HG03095 (cell line): ENCODE data around the gene RELB.

Experiments
- ATAC-seq: cut with Tn5 transposase; IDR thresholded peaks from one replicate; pipeline ENCODE4 v1.9.1; 2021; ENCODE audit warnings: moderate library complexity; ENCODE audit not compliant: unreplicated experiment

RELB gene

DNA sequence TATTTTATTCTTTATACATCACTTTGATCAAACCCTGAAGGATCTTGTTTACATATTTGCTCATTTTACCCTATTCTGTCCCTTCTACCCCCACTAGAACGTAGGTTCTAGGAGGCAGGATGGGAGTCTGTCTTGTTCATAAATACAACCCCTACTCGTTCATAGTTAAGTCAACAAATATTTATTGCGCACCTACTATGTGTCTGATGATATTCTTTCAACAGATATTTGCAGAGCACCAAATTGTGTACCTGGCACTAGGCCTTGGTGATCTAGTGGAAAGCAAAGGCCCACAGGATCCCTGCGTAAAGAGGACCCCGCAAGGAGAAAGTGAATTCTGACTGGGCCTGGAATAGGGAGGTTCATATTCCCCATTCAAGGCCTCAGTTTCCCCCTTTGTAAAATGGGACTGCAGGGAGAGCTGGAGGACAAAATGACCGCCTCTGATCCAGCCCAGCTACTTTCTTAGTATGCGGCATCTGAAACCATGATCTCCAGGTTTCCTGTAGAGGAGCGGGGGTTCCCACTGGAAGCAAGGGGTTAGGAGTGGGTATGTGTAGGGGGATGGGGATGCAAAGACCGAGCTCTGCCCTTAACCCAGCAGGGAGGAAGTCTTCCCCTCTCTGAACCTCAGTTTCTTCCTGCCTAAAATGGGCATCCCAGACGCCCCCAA is 77.3 kb downstream of the RELB start:
- ATAC-seq: no peak

DNA sequence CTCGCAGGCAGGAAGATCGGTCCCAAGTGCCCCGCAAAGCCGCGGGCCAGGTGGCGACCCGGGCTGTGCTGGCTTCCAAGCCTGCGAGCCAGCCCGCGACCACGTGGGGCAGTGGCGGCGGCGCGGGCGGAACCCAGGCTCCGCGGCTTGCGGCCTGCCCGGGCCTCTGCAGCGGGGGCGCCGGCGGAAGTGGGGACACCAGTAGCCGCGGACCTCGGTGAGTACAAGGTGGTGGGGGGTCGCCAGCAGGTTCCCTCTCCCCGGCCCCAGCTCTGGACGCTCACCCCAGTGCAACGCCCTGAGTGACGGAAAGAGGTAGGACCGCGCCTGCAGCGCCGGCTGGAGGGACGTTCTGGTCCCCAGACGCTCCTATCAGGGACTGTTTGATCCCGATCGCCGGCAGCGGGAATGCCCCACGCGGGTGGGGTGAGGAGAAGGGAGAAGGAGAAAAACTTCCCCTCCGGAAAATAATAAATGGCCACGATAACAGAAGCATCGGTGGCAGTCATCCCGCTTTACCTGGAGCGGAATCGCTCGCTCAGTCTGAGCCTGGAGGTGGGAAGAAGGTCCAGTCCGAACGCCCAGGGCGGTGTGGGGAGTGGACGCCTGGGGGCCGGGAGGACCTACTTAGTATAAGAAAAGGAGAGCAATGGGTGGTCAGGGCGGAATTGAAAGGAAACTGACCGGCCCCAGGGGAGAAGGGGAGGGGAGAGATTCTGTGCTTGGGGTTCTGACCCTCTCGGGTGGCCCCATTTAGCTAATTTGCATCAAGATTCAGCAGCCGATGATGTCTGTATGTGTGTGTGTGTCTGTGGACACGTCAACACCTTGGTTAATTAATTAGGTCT is 78.0 kb downstream of the RELB start, which contains the start of gene GEMIN7:
GEMIN7 (plus strand) TSS at position 198 of the 848 bp plus-strand sequence. CDS start 10,855 bp downstream, outside the sequence.
- no peak for ATAC-seq

DNA sequence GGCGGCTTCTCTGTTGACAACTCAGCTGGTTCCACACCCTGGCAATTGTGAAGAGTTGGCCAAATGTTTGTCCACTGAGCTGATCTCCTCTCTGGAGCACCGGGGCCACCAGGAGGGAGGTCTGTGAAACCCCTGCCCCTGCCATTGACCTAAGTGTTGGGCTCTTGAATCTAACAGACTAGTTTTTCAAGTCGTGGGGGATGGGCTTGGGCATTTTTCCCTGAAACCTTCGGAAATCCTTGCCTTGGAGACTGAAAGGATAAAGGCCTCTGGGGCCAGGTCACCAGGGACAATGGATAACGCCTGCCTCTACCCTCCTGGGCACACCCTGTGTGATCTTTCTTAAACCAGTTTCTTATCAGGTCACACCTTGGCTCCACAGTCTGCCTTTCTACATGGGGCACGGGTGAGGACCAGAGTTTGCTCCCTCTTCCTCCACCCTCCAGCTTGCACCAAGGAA is 78.7 kb downstream of the RELB start:
- ATAC-seq: no peak

GRCh38 chr19:45082170-45082569 is 80.9 kb downstream of the RELB start:
- no peak for ATAC-seq

DNA sequence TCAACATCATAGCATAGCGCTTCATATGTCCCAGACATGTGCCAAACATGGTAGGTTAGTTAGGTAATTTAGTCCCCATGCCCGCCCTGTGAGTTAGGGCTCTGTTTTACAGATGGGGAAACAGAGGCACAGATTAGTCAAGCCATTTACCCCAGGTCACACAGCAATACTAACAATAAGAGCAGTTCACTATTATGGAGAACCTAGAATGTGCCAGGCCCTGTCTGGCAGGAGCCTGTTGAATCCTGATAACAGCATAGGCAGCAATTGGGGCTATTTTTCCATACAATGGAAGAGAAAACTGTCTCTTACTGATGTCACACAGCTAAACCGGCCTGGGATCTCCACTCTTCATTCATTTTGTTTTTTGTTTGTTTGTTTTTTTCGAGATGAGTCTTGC is 85.2 kb downstream of the RELB start:
- ATAC-seq: no peak

GRCh38 chr19:45087531-45087930 is 86.3 kb downstream of the RELB start:
- no peak for ATAC-seq
